ENCODE results near the gene ZYG11B.
"Not testable (repeated sequence)": the region's sequence is repeated elsewhere in the genome, so short reads cannot be mapped to it uniquely, and the experiment has no call there.

DNA sequence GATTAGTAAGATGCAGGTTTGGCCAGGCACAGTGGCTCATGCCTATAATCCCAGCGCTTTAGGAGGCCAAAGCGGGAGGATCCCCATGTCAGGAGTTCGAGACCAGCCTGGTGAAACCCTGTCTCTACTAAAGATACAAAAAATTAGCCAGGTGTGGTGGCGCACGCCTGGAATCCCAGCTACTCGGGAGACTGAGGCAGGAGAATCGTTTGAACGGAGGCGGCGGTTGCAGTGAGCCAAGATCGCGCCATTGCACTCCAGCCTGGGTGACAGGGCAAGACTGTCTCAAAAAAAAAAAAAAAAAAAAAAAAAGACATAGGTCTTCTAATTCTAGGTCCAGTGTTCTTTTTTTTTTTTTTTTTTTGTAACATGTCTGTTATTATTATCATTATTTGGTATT lies 64.2 kb downstream of the ZYG11B start:
- TF ChIP-seq, protein P1, sequence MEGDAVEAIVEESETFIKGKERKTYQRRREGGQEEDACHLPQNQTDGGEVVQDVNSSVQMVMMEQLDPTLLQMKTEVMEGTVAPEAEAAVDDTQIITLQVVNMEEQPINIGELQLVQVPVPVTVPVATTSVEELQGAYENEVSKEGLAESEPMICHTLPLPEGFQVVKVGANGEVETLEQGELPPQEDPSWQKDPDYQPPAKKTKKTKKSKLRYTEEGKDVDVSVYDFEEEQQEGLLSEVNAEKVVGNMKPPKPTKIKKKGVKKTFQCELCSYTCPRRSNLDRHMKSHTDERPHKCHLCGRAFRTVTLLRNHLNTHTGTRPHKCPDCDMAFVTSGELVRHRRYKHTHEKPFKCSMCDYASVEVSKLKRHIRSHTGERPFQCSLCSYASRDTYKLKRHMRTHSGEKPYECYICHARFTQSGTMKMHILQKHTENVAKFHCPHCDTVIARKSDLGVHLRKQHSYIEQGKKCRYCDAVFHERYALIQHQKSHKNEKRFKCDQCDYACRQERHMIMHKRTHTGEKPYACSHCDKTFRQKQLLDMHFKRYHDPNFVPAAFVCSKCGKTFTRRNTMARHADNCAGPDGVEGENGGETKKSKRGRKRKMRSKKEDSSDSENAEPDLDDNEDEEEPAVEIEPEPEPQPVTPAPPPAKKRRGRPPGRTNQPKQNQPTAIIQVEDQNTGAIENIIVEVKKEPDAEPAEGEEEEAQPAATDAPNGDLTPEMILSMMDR (IDR thresholded peaks at IDR 0.05) = not testable (repeated sequence)
- TF ChIP-seq POLR2AphosphoS5, POLR2A (IDR thresholded peaks at IDR 0.05): not testable (repeated sequence)
